ENCODE results near the gene PUSL1. TPM values are rescaled to one million over a fixed set of nuclear protein-coding genes. Genes with fewer than 3 reads are reported as not detected.
A peak's percentile ranks its signal among the peaks of the same experiment; 100 is the strongest.
"Not testable (repeated sequence)": the region's sequence is repeated elsewhere in the genome, so short reads cannot be mapped to it uniquely, and the experiment has no call there.

PUSL1 gene
- total RNA-seq, 2 experiments from 2014 or later: 17.0 to 17.6 TPM

DNA sequence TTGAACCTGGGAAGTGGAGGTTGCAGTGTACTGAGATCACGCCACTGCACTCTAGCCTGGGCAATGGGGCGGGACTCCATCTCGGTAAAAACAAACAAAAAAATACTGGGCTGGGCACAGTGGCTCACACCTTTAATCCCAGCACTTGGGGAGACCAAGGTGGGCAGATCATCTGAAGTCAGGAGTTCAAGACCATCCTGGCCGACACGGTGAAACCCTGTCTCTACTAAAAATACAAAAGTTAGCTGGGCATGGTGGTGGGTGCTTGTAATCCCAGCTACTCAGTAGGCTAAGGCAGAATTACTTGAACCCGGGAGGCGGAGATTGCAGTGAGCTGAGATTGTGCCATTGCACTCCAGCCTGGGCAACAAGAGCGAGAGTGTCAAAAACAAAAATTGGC is 7.8 kb downstream of the PUSL1 start:
- H3K27ac Mint-ChIP-seq; H3K27me3 Mint-ChIP-seq (ENCODE audit: low read depth); H3K4me3 Mint-ChIP-seq; intact Hi-C loops (cut with micrococcal nuclease); H3K4me1 Mint-ChIP-seq (ENCODE audit: low read depth); H3K36me3 Mint-ChIP-seq (ENCODE audit: low read depth); DNase-seq; CTCF ChIA-PET; H3K9me3 Mint-ChIP-seq: not testable (repeated sequence)

DNA sequence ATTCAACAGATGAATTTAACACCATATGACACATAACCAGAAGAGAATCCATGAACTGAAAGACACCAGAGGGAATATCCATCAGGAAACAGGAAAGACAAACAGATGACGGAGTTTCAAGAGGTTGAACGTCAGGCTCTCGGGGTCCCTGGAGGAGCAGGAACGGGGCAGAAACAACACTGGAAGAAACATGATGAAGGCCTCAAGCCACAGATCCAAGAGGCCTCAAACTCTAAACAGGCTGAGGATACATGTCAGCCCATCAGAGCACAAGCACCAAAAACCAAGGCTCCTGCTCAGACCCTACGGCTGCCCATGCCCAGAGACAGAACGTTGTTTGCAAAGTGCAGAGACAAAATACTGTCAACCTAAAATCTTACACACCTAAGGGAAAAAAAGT is 9.0 kb downstream of the PUSL1 start:
- H3K4me1 Mint-ChIP-seq (ENCODE audit: low read depth): peaks cover 18% of the 10 kb centered on the region
- intact Hi-C loops (cut with micrococcal nuclease): no loop called here
- no peak overlapping the region for H3K4me3 Mint-ChIP-seq
- no peaks in the 10 kb centered on the region for H3K27me3 Mint-ChIP-seq (ENCODE audit: low read depth)
- CTCF ChIA-PET: interaction anchor here (0.7 kb wide), 1 partner anchor 52 kb away, joined by 3 read pairs; no protein-coding TSS in a partner anchor
- H3K36me3 Mint-ChIP-seq (ENCODE audit: low read depth): peaks cover 7% of the 10 kb centered on the region
- H3K27ac Mint-ChIP-seq: no peak overlapping the region
- no peak for DNase-seq
- no peaks in the 10 kb centered on the region for H3K9me3 Mint-ChIP-seq

DNA sequence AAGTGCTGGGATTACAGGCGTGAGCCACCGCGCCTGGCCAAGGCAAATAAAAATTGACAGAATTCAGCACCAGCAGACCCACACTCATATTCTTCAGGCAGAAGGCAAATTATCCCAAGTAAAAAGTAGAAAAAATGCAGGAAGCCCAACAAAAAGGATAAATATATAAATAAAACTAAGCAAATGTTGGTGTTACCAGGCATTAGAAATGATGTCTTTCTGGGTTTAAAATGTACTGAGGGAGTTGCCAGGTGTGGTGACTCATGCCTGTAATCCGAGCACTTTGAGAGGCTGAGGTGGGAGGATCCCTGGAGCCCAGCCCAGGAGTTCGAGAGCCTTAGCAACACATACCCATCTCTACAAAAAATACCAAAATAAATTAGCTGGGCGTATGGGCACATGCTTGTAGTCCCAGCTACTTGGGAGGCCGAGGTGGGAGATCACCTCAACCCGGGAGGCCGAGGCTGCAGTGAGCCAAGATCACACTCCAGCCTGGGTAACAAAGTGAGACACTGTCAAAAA is 9.8 kb downstream of the PUSL1 start:
- Mint-ChIP-seq H3K36me3 (ENCODE audit: low read depth) (peaks cover 7% of the 10 kb centered on the region), H3K27me3 (ENCODE audit: low read depth) (no peaks in the 10 kb centered on the region), H3K4me1 (ENCODE audit: low read depth) (peaks cover 23% of the 10 kb centered on the region), H3K9me3 (no peaks in the 10 kb centered on the region), H3K4me3 (no peak overlapping the region), H3K27ac (peak overlapping the region; percentile 63)
- CTCF ChIA-PET: no interaction called here
- intact Hi-C loops (cut with micrococcal nuclease): no loop called here
- DNase-seq: no peak

- H3K4me3 Mint-ChIP-seq: no peak overlapping the region
- CTCF ChIA-PET: no interaction called here
- H3K27me3 Mint-ChIP-seq (ENCODE audit: low read depth): no peaks in the 10 kb centered on the region
- peaks cover 6% of the 10 kb centered on the region for H3K36me3 Mint-ChIP-seq (ENCODE audit: low read depth)
- no peak for DNase-seq
- no peaks in the 10 kb centered on the region for H3K9me3 Mint-ChIP-seq
- H3K4me1 Mint-ChIP-seq (ENCODE audit: low read depth): peaks cover 28% of the 10 kb centered on the region
- intact Hi-C loops (cut with micrococcal nuclease): no loop called here
- H3K27ac Mint-ChIP-seq: no peak overlapping the region
Measured at GRCh38 chr1:1318777-1319645, 10.6 kb downstream of the PUSL1 start.

DNA sequence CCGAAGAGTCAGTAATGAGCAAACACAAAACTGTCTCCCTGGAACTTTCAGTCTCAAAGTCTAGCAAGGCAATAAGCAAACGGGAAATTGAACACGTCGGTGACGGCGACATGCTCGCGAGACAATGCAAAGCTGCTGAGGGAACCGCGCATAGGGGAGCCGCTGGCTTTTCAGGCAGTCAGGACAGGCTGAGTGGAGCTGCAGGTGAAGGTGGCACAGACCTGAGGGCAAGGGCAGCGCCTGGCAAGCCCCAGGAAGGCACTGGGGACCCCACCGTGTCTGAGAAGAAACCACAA is 11.2 kb downstream of the PUSL1 start:
- Mint-ChIP-seq H3K9me3 (no peaks in the 10 kb centered on the region), H3K4me1 (ENCODE audit: low read depth) (peaks cover 29% of the 10 kb centered on the region), H3K36me3 (ENCODE audit: low read depth) (peaks cover 7% of the 10 kb centered on the region), H3K27me3 (ENCODE audit: low read depth) (no peaks in the 10 kb centered on the region), H3K4me3 (no peak overlapping the region), H3K27ac (no peak overlapping the region)
- CTCF ChIA-PET: no interaction called here
- no peak for DNase-seq
- intact Hi-C loops (cut with micrococcal nuclease): no loop called here

DNA sequence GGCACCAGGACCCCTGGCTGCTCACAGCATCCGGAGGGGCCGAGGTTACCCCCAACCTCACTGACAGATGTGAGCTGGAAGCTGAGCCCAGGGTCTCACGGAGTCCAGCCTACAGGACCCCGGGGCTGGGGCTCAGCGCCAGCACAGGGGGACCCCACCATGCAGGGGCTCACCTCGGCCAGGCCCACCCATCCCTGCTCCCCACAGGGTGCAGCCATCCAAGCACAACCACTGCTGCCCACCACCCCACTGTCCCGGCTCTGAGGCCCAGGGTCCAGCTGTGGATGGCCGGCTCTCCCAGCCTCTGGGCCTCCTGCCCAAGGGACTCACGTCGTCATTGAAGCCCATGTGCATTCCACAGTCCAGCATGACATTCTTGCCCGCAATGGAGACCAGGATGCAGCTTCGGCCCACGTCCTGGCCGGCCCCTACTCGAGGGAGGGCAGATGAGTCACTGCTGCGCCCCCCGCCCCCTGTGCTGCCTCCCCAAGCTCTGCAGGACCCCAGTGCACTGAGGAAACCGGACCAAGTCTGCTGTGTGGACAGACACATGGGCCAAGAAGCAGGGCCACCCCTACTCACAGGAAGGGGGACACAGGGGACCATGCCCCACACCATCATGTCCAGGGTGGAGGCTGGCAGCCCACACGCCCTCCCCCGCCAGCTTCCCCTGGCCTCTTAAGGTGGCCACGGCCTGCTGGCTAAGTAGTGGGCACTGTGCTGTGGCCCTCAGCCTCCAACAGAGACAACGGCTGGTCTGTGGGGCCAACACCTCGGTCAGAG is 12.5 kb downstream of the PUSL1 start:
- Mint-ChIP-seq H3K9me3 (no peaks in the 10 kb centered on the region), H3K27ac (no peak overlapping the region), H3K36me3 (ENCODE audit: low read depth) (peaks cover 7% of the 10 kb centered on the region), H3K27me3 (ENCODE audit: low read depth) (no peaks in the 10 kb centered on the region), H3K4me3 (peak overlapping the region; percentile 18), H3K4me1 (ENCODE audit: low read depth) (peaks cover 33% of the 10 kb centered on the region)
- intact Hi-C loops (cut with micrococcal nuclease): no loop called here
- no peak for DNase-seq
- CTCF ChIA-PET: no interaction called here

DNA sequence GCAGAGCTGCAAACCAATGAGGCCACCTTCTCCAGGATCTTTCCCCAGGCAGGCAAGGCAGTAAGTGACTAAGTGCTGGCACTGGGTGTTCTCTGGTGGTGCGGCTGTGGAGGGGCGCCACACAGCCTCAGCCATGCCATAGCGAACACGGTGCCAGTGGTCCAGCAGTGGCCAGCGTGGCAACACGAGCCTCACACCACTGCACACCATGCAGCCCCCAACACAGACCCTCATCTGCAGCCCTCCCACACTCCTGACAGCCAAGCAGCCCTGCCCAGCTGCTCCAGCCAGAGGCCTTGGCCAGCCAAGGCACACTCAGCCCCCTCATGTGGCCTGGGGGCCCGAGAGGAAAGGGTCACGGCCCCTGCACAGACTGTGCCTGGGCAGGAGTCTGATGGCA is 13.1 kb downstream of the PUSL1 start:
- CTCF ChIA-PET: no interaction called here
- H3K4me1 Mint-ChIP-seq (ENCODE audit: low read depth): peaks cover 38% of the 10 kb centered on the region

GRCh38 chr1:1322418-1322817 is 14.0 kb downstream of the PUSL1 start:
- no peaks in the 10 kb centered on the region for H3K9me3 Mint-ChIP-seq
- H3K4me1 Mint-ChIP-seq (ENCODE audit: low read depth): peaks cover 37% of the 10 kb centered on the region
- peaks cover 4% of the 10 kb centered on the region for H3K36me3 Mint-ChIP-seq (ENCODE audit: low read depth)
- intact Hi-C loops (cut with micrococcal nuclease): no loop called here
- no peaks in the 10 kb centered on the region for H3K27me3 Mint-ChIP-seq (ENCODE audit: low read depth)
- CTCF ChIA-PET: no interaction called here
- DNase-seq: no peak
- H3K27ac Mint-ChIP-seq: no peak overlapping the region
- peak overlapping the region; percentile 92 for H3K4me3 Mint-ChIP-seq

More for the DNA sequence above, 13.1 kb downstream of the PUSL1 start:
- intact Hi-C loops (cut with micrococcal nuclease): no loop called here
- no peaks in the 10 kb centered on the region for H3K9me3 Mint-ChIP-seq
- no peak overlapping the region for H3K27ac Mint-ChIP-seq
- no peak for DNase-seq
- H3K36me3 Mint-ChIP-seq (ENCODE audit: low read depth): peaks cover 4% of the 10 kb centered on the region
- H3K27me3 Mint-ChIP-seq (ENCODE audit: low read depth): no peaks in the 10 kb centered on the region
- peak overlapping the region; percentile 18 for H3K4me3 Mint-ChIP-seq

- no peaks in the 10 kb centered on the region for H3K9me3 Mint-ChIP-seq
- CTCF ChIA-PET: no interaction called here
- H3K4me1 Mint-ChIP-seq (ENCODE audit: low read depth): peaks cover 36% of the 10 kb centered on the region
- no peak for DNase-seq
- H3K27me3 Mint-ChIP-seq (ENCODE audit: low read depth): no peaks in the 10 kb centered on the region
- H3K27ac Mint-ChIP-seq: no peak overlapping the region
- peak overlapping the region; percentile 92 for H3K4me3 Mint-ChIP-seq
- peaks cover 4% of the 10 kb centered on the region for H3K36me3 Mint-ChIP-seq (ENCODE audit: low read depth)
- intact Hi-C loops (cut with micrococcal nuclease): no loop called here
Measured at GRCh38 chr1:1322952-1323351, 14.6 kb downstream of the PUSL1 start.

GRCh38 chr1:1324084-1324523 is 15.7 kb downstream of the PUSL1 start:
- CTCF ChIA-PET: no interaction called here
- no peak for DNase-seq
- no peaks in the 10 kb centered on the region for H3K9me3 Mint-ChIP-seq
- H3K4me1 Mint-ChIP-seq (ENCODE audit: low read depth): peaks cover 36% of the 10 kb centered on the region
- no peak overlapping the region for H3K27ac Mint-ChIP-seq
- H3K4me3 Mint-ChIP-seq: peak overlapping the region; percentile 87
- H3K36me3 Mint-ChIP-seq (ENCODE audit: low read depth): peaks cover 4% of the 10 kb centered on the region
- intact Hi-C loops (cut with micrococcal nuclease): loop anchor here (1.0 to 2.0 kb wide), 3 partner anchors 16 to 51 kb away; partner anchors contain the start of genes AURKAIP1, DVL1 and PUSL1
- no peaks in the 10 kb centered on the region for H3K27me3 Mint-ChIP-seq (ENCODE audit: low read depth)

GRCh38 chr1:1324524-1325287 is 16.3 kb downstream of the PUSL1 start, which contains the start of the genes CPTP and INTS11:
Gene CPTP (plus strand): TSS chr1:1324802. CDS start chr1:1326911, 2,109 bp downstream.
Gene INTS11 (minus strand): TSS chr1:1324660. CDS start chr1:1324608, 52 bp downstream.
- DNase-seq: peak; percentile 97
- H3K27me3 Mint-ChIP-seq (ENCODE audit: low read depth): no peaks in the 10 kb centered on the region
- H3K27ac Mint-ChIP-seq: peak within 1 kb of the TSS; percentile 84
- H3K36me3 Mint-ChIP-seq (ENCODE audit: low read depth): peaks cover 4% of the 10 kb centered on the region
- H3K9me3 Mint-ChIP-seq: no peaks in the 10 kb centered on the region
- CTCF ChIA-PET: interaction anchor here (1.1 kb wide), 1 partner anchor 25 kb away, joined by 5 read pairs; no protein-coding TSS in a partner anchor
- intact Hi-C loops (cut with micrococcal nuclease): loop anchor here (1.0 to 2.0 kb wide), 3 partner anchors 16 to 50 kb away; partner anchors contain the start of genes AURKAIP1, DVL1 and PUSL1
- peak within 1 kb of the TSS; percentile 92 for H3K4me3 Mint-ChIP-seq
- H3K4me1 Mint-ChIP-seq (ENCODE audit: low read depth): peaks cover 36% of the 10 kb centered on the region

Data from activated naive CD4-positive, alpha-beta T cell treated with anti-CD3 and anti-CD28 coated beads for 36 hours (primary cell).